Glutamatergic neuron (in vitro differentiated cells): ENCODE data around the gene CPS1. TPM values are rescaled to one million over a fixed set of nuclear protein-coding genes. Genes with fewer than 3 reads are reported as not detected.

Experiments used
- DNase-seq: peaks from one replicate; pipeline ENCODE4 v3.0.0; 2022
- H3K27ac Mint-ChIP-seq: one replicate; pipeline ENCODE4 v1.8.0; 2020; ENCODE audit warnings: mild to moderate bottlenecking, mixed read lengths, inconsistent platforms; ENCODE audit not compliant: unreplicated experiment
- H3K27me3 Mint-ChIP-seq: one replicate; pipeline ENCODE4 v1.8.0; 2020; ENCODE audit warnings: mild to moderate bottlenecking, moderate library complexity, mixed read lengths, inconsistent platforms; ENCODE audit not compliant: unreplicated experiment
- H3K36me3 Mint-ChIP-seq: one replicate; pipeline ENCODE4 v1.8.0; 2020; ENCODE audit warnings: mild to moderate bottlenecking, mixed read lengths, inconsistent platforms; ENCODE audit not compliant: unreplicated experiment
- H3K4me1 Mint-ChIP-seq: one replicate; pipeline ENCODE4 v1.8.0; 2020; ENCODE audit warnings: mild to moderate bottlenecking, low read depth, mixed read lengths, inconsistent platforms; ENCODE audit not compliant: unreplicated experiment
- H3K4me3 Mint-ChIP-seq: one replicate; pipeline ENCODE4 v1.8.0; 2020; ENCODE audit warnings: mild to moderate bottlenecking, mixed read lengths, inconsistent platforms; ENCODE audit not compliant: unreplicated experiment
- H3K9me3 Mint-ChIP-seq: one replicate; pipeline ENCODE4 v1.8.0; 2020; ENCODE audit warnings: mild to moderate bottlenecking, moderate library complexity, mixed read lengths, inconsistent platforms; ENCODE audit not compliant: unreplicated experiment
- CTCF ChIP-seq: fragments of 200-600 bp; sonication (generic); IDR thresholded peaks from one replicate; pipeline ENCODE4 v1.5.0; 2021; ENCODE audit not compliant: partially characterized antibody, unreplicated experiment
- total RNA-seq: library from RNA; stranded (reverse); fragmentation: NEBNext Ultra II Directional; extraction: Animal tissue kit (Norgen Biotek cat#: 25700); gene quantifications from one replicate; pipeline ENCODE4 v1.2.1, GENCODE V29; 2021; ENCODE audit not compliant: unreplicated experiment

The CPS1 gene
- total RNA-seq, 1 donor from 2014 or later: 31.1 TPM

- H3K36me3 Mint-ChIP-seq: no peaks in the 10 kb centered on the region
- H3K27me3 Mint-ChIP-seq: no peaks in the 10 kb centered on the region
- H3K9me3 Mint-ChIP-seq: no peaks in the 10 kb centered on the region
- H3K27ac Mint-ChIP-seq: no peak overlapping the region
- H3K4me1 Mint-ChIP-seq: peaks cover 2% of the 10 kb centered on the region
- TF ChIP-seq CTCF: no peak
- no peak overlapping the region for H3K4me3 Mint-ChIP-seq
- DNase-seq: no peak
Observed at GRCh38 chr2:210715560-210716082, 159.2 kb downstream of the CPS1 start.

GRCh38 chr2:210718503-210718902 is 162.1 kb downstream of the CPS1 start:
- peaks cover 2% of the 10 kb centered on the region for H3K4me1 Mint-ChIP-seq
- no peak for DNase-seq
- H3K27me3 Mint-ChIP-seq: no peaks in the 10 kb centered on the region

GRCh38 chr2:210722092-210722491 is 165.7 kb downstream of the CPS1 start:
- no peak for DNase-seq
- H3K4me1 Mint-ChIP-seq: peaks cover 2% of the 10 kb centered on the region
- H3K9me3 Mint-ChIP-seq: no peaks in the 10 kb centered on the region
- no peak overlapping the region for H3K27ac Mint-ChIP-seq
- no peaks in the 10 kb centered on the region for H3K27me3 Mint-ChIP-seq
- H3K36me3 Mint-ChIP-seq: no peaks in the 10 kb centered on the region
- H3K4me3 Mint-ChIP-seq: no peak overlapping the region
- TF ChIP-seq CTCF: no peak

More at GRCh38 chr2:210718503-210718902, 162.1 kb downstream of the CPS1 start:
- H3K36me3 Mint-ChIP-seq: no peaks in the 10 kb centered on the region
- no peaks in the 10 kb centered on the region for H3K9me3 Mint-ChIP-seq
- H3K27ac Mint-ChIP-seq: no peak overlapping the region
- TF ChIP-seq CTCF: no peak
- H3K4me3 Mint-ChIP-seq: no peak overlapping the region

- Mint-ChIP-seq H3K4me3 (no peak overlapping the region), H3K27ac (no peak overlapping the region), H3K9me3 (no peaks in the 10 kb centered on the region), H3K27me3 (no peaks in the 10 kb centered on the region), H3K4me1 (no peaks in the 10 kb centered on the region), H3K36me3 (no peaks in the 10 kb centered on the region)
- DNase-seq: no peak
- TF ChIP-seq CTCF: no peak
Observed at GRCh38 chr2:210727549-210727948, 171.2 kb downstream of the CPS1 start.

Other genes with a start within 250 kb of the CPS1 start
- gene MYL1, start 241.4 kb upstream of the CPS1 start, total RNA-seq: not detected
- 72.4 TPM for gene LANCL1, start 79.8 kb upstream of the CPS1 start, total RNA-seq